GM19467 (cell line): ENCODE measurements around the gene FOXQ1.

Source experiments
- ATAC-seq: cut with Tn5 transposase; IDR thresholded peaks from one replicate; pipeline ENCODE4 v1.9.1; 2021; ENCODE audit warnings: mild to moderate bottlenecking, moderate library complexity; ENCODE audit not compliant: unreplicated experiment

The FOXQ1 gene

DNA sequence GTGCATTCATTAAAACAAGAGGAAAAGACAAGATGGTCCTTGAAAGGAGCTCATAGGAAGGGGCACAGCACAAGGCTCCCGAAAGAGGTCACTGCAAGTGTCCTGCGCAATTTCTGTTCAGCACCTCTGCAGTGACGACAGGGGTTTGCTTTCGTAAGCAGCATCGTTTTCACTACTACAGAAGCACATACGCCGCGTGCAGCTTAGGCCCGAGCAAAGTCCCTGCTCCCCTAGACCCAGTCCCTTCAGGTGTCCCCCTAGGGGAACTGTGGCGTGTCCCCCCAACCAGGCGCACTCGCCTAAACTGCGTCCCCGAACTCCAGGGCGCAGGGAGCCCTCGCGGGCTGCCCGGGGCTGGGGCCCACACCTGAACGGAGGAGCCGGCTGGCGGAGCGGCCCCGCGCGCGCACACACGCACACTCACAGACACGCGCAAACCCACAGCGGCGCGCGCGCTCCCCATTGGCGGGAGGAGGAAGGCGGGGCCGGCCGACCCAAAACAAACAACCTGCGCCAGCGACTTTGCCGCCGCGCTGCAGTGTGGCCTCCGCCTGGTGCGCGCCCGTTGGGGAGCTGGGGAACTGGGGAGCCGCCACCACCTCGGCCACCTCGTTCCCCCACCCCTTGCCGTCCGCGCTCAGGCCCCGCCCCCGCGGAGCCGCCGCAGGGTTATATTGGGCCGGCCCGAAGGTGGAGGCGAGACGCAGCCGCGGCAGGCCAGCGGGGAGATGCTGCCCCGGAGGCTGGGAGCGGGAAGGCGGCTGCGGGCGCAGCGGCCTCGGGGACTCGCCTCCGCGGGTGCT, at the start of gene FOXQ1:
FOXQ1 (plus strand) TSS at position 699 of the 803 bp plus-strand sequence. CDS start 607 bp downstream, outside the sequence.
- no peak for ATAC-seq

DNA sequence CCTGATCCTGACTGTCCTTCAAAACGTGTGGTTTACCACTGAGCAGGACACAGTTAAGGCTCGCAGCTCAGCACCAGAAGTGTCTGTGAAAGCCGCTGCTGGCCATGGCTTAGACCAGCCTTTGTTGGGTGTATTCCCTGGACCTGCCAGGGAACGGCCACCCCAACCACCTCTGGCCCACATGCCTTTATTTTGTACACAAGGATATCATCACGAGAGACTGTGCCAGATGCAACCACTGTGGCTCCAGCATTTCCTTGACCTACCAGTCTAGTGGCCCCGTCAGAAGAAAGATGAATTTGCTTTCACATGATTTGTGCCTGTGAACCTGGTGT, 49.2 kb upstream of the FOXQ1 start:
- no peak for ATAC-seq

DNA sequence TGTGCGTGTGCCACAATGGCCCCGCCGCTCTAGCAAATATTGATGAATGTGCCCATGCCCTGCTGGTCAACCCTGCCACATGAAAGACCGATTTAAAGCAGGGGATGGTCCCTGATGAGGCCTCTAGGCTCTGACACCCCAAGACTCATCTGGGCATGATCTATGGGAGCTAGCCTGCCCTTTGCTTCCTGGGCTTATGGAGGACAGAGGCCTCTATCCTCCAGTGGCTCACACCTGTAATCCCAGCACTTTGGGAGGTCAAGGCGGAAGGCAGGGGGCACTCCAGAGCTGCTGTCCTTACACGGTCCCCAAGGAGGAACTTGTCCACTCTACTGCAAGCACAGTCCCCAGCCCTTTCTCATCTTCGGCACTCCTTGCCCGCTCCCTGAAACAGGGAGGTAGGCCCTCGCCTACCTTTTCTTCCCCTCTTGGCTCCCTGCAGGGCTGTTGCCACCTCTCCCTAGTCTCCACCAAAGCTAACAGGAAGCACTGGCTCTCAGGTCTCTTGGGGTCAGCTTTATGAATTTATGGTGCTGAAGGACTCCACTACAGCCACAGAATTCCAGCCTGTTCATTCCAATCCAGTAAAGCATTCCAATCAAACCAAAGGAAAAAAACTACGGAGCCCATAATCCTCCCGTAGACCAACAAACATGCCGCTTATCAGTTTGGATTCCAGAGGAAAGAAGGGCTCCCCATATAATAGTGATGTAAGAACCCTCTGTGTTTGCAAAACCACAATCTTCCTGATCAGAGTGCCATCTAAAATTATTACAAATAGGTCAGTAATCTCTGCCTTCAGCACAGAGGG, 48.7 kb upstream of the FOXQ1 start:
- no peak for ATAC-seq

DNA sequence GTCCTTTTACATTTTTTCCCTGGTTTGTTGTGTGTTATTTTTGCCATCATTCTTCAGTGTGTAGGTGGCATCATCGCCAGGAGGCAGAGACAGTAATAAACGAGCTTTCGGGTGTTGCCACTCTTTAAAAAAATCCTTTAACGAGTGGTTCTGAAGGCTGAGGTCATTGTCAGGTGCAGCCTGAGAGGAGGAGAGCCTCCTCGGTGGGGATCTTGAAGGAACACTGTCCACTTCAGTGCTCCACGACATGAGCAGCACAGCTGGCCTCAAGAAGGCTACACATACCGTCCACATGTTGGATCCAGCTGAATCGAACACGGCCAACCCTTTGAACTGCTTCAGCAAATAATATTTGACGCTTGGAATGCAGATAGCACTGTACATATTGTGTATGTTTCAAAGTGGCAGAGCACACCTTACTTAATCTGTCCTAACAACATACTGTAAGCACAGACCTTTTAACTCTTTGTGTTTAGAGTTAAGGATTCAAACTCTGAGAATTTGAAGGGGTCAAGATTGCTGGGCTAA, 48.0 kb upstream of the FOXQ1 start:
- no peak for ATAC-seq

- no peak for ATAC-seq
Measured at GRCh38 chr6:1264619-1265445, 47.1 kb upstream of the FOXQ1 start.

- no peak for ATAC-seq
Measured at GRCh38 chr6:1266686-1267056, 45.2 kb upstream of the FOXQ1 start.

GRCh38 chr6:1267057-1267732, 44.7 kb upstream of the FOXQ1 start:
- ATAC-seq = no peak

GRCh38 chr6:1267790-1268762, 43.8 kb upstream of the FOXQ1 start:
- ATAC-seq = no peak

DNA sequence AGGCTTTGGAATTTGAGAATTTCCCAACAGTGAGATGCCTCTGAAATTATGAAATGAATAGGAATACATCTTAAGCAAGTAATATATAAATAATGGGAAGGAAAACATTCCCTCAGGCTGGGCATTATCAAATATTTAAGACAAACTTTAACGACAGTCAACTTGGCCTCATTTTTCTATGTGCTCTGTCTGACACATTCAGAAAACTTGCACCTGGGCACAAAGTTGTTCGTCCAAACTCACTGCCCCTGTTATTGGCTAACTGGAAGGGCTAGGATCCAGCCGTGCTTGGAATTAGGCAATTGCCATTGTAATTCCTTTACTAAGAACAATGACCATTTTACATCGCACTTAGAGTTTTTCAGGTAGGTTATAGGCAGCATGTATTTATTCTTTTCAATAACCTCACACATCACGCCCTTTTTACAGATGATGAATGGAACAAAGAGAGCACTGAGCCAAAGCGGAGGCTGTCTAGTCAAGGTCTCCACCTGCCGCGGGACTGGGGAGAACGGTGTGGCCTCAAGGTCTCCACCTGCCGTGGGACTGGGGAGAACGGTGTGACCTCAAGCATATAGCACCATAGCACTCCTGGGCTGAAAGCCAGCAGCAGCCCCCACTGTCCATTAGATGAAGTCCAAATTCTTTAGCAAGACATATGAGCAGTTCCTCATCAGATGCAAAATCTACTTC, 40.7 kb upstream of the FOXQ1 start:
- ATAC-seq = no peak

GRCh38 chr6:1278061-1278720, 33.7 kb upstream of the FOXQ1 start:
- ATAC-seq = no peak

DNA sequence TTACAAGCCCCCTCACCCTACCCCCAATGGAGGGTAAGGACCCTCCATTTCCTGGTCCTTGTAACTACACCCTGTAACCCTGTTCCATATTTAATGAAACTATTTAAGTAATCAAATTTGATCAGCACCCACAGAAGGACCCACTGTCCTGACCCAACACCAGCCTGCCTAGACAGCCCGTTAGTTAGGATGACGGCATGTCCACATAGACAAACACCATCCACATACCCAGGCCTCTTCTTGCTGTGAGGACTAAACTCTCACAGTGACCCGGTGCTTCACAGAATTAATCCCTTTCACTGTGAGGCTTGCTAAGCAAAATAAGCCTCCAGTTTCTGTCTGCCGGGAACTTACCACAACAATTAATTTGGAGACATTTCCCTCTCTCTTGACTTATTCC, 32.8 kb upstream of the FOXQ1 start:
- ATAC-seq = no peak

DNA sequence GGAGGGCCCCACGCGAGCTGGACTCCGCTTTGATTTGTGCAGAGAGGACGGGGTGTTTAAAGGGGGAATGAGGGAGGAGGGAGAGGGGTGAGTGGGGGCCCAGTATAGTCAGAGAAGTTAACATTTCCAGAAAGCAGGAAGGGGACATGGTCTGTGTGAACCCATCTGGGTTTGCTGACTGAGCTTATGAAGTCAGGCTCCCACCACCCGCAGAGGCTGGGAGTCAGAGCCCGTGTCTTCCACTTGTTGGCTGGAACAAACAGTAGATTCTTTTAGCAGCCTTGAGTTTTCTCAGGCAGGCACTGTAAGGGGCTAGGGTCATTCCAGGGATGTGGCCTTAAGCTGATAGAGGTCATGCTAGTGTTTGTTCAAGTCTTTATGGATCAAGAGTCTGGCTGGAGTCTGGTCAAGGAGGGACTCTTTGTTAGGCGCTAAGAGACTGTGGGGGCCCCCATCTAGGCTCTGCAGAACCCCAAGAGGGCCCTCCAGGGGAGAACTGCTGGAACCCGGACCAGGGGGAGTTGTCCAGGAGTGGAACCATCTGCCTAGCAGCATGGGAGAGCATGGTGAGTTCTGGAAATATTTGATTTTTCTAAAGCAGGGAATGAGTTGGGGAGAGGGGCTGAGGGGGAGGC, 31.1 kb upstream of the FOXQ1 start:
- no peak for ATAC-seq

DNA sequence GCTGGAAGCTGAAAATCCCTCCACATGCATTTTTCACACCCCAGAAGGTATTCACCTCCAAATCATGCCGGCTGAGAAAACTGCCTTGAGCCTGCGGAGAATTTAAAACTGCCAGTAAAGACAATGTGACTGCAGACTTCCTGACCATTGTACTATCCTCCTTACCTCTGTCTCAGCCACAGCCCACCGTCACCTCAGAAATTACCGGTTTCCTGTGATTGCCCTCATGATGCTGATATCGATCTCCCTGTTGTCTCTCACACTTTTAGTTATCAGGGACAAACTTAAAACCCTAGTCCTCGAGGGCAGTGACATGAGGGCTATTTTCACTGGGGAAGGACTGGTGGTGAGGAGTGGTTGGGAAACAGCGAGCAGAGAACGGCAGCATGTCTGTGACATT, 30.2 kb upstream of the FOXQ1 start:
- ATAC-seq = no peak

DNA sequence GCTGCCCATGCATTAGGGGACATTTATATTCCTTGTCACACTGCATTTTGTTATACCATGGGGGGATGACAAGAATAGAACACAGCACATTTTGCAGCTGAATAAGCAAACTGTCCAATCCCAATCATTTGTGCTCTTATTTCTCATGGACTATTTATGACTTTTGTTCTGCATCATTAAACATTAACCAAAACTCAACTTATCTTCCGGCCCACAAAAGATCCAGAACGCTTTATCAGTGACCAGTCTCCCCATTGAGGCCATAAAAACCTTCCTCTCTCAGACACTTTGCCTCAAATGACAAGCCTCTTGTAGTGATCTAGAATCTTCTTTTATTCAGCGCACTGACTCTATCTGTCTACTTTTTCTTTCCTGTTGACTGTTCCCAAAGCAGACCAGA, 28.4 kb upstream of the FOXQ1 start:
- ATAC-seq = no peak

DNA sequence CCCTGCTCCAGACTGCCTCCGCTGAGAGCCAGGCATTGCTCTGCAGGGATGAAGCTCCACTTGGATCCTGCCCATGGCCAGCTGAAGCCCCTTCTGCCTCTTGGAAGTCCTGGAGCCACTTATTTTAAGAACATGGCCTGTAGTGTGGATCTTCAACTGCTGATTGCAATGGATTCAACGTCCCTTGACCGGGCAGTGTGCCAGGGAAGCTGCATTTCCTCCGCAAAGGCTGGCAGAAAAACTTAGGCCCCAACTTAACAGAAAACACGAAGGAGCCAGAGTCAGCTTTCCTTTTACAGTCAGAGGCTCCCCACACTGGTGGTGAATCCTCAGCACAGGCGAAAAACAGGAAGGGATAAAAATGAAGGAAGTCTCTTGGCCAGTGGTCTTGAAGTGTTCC, 26.3 kb upstream of the FOXQ1 start:
- ATAC-seq = no peak

DNA sequence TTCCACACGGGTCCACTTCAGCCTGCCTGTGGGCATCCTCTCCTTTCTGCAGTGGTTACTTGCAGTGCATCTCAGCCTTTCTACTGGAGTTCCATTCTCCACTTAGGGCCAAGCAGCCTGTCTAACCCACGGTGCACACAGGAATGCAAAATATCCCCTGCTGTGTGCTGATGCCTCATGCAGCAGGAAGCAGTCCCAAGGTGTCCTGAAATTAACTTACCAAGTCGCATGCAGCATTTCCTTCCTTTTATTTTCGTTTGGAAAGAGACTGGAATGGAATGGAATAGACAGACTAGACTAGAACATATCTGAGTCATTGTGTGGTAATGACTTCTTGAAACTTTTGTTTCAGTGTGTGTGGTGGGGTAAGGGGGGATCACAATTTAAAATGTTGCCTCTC, 25.9 kb upstream of the FOXQ1 start:
- ATAC-seq = no peak

GRCh38 chr6:1287103-1287591, 24.8 kb upstream of the FOXQ1 start:
- no peak for ATAC-seq

DNA sequence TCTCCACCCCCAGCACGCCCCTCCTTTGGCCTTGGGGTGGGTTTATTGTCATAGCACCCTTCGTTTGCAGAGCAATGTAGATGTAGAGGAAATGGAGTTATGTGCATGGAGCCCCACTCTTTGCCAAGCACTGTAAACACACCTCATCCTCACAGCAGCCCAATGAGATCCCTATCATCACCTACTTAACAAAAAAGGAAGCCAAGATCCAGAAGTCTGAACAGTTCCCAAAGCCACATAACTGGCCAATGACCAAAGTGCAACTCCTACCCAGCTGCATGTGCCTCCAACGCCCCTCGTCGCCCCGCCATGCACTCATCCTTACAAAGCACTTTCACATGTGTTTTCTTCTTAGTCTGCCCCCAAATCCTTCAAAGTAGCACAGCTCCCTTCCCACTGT, 21.8 kb upstream of the FOXQ1 start:
- no peak for ATAC-seq
